ENCODE results near the gene NDUFB4.
"Not testable (repeated sequence)": the region's sequence is repeated elsewhere in the genome, so short reads cannot be mapped to it uniquely, and the experiment has no call there.

GRCh38 chr3:120638820-120639219 lies 42.7 kb downstream of the NDUFB4 start:
- not testable (repeated sequence) for TF ChIP-seq CTCF (IDR thresholded peaks at IDR 0.05); AR (CRISPR knock-in tag; IDR thresholded peaks at IDR 0.05); ZNF138 (CRISPR knock-in tag; conservative IDR thresholded peaks at IDR 0.05); JAZF1 (CRISPR knock-in tag; IDR thresholded peaks at IDR 0.05); ATF2 (CRISPR knock-in tag; IDR thresholded peaks at IDR 0.05; ENCODE audit: borderline replicate concordance, low read depth); ESRRA (CRISPR knock-in tag; IDR thresholded peaks at IDR 0.05; ENCODE audit: borderline replicate concordance); ATF1 (CRISPR knock-in tag; IDR thresholded peaks at IDR 0.05); SP1 (CRISPR knock-in tag; conservative IDR thresholded peaks at IDR 0.05); CREM (CRISPR knock-in tag; IDR thresholded peaks at IDR 0.05); ATF6 (CRISPR knock-in tag; IDR thresholded peaks at IDR 0.05); ELF4 (CRISPR knock-in tag; IDR thresholded peaks at IDR 0.05; ENCODE audit: low read depth); CDX4 (CRISPR knock-in tag; IDR thresholded peaks at IDR 0.05; ENCODE audit: borderline replicate concordance); ATF3 (CRISPR knock-in tag; conservative IDR thresholded peaks at IDR 0.05); E2F4 (CRISPR knock-in tag; IDR thresholded peaks at IDR 0.05; ENCODE audit: borderline replicate concordance, low read depth)
